ENCODE data around the gene OPA1. TPM values are rescaled to one million over a fixed set of nuclear protein-coding genes. Genes with fewer than 3 reads are reported as not detected.
A peak's percentile ranks its signal among the peaks of the same experiment; 100 is the strongest.

The OPA1 gene
- total and polyA plus RNA-seq, 2 of the 13 experiments (the other 11 are each of a cell fraction or from before 2014, with no cell fraction given) = 26.7 to 78.5 TPM

GRCh38 chr3:193744822-193745684 lies 152.0 kb downstream of the OPA1 start (continued):
- TF ChIP-seq FOXA3 (CRISPR knock-in tag; IDR thresholded peaks at IDR 0.05) (peak; percentile 38; the same call in 1 of the 2 replicates), ZSCAN30 (CRISPR knock-in tag; IDR thresholded peaks at IDR 0.05) (0 out of 2 replicates have a peak, but pooled peaks have one; percentile 18), PATZ1 (CRISPR knock-in tag; IDR thresholded peaks at IDR 0.05) (peak; percentile 71), BRD4 (CRISPR knock-in tag; IDR thresholded peaks at IDR 0.05) (peak; percentile 29; the same call in 1 of the 2 replicates), MIXL1 (CRISPR knock-in tag; IDR thresholded peaks at IDR 0.05) (peak; percentile 76; the same call in 1 of the 2 replicates), KAT8 (CRISPR knock-in tag; IDR thresholded peaks at IDR 0.05) (peak; percentile 43; the same call in 1 of the 2 replicates), TEF (CRISPR knock-in tag; IDR thresholded peaks at IDR 0.05) (peak; percentile 93), SMYD3 (CRISPR knock-in tag; IDR thresholded peaks at IDR 0.05) (0 out of 2 replicates have a peak, but pooled peaks have one; percentile 45), HNF1B (CRISPR knock-in tag; IDR thresholded peaks at IDR 0.05) (0 out of 2 replicates have a peak, but pooled peaks have one; percentile 45), MEIS2 (CRISPR knock-in tag; IDR thresholded peaks at IDR 0.05) (0 out of 2 replicates have a peak, but pooled peaks have one; percentile 15), ZFY (CRISPR knock-in tag; IDR thresholded peaks at IDR 0.05) (peak; percentile 54), SAP130 (CRISPR knock-in tag; IDR thresholded peaks at IDR 0.05; ENCODE audit: low read depth) (peak; percentile 34), TP53 (CRISPR knock-in tag; conservative IDR thresholded peaks at IDR 0.05) (no peak), SMAD1 (CRISPR knock-in tag; IDR thresholded peaks at IDR 0.05; ENCODE audit: borderline replicate concordance, low read depth) (0 out of 2 replicates have a peak, but pooled peaks have one; percentile 18), ATF3 (CRISPR knock-in tag; IDR thresholded peaks at IDR 0.05) (0 out of 2 replicates have a peak, but pooled peaks have one; percentile 42), MED1 (CRISPR knock-in tag; IDR thresholded peaks at IDR 0.05) (peak; percentile 32; the same call in 1 of the 2 replicates), ZNF33A (CRISPR knock-in tag; IDR thresholded peaks at IDR 0.05; ENCODE audit: borderline replicate concordance) (0 out of 2 replicates have a peak, but pooled peaks have one; percentile 23), CTCF (CRISPR knock-in tag; IDR thresholded peaks at IDR 0.05) (peak; percentile 49), KAT7 (CRISPR knock-in tag; IDR thresholded peaks at IDR 0.05; ENCODE audit: borderline replicate concordance) (0 out of 2 replicates have a peak, but pooled peaks have one; percentile 21), HDAC2 (CRISPR knock-in tag; IDR thresholded peaks at IDR 0.05) (peak; percentile 25; the same call in 1 of the 2 replicates)
